ENCODE data around the gene RAB3IP. TPM values are rescaled to one million over a fixed set of nuclear protein-coding genes. Genes with fewer than 3 reads are reported as not detected.

RAB3IP gene
- total and polyA plus RNA-seq, 2 of the 4 experiments (the other 2 are of a cell fraction), result 1.5 to 2.7 TPM

GRCh38 chr12:69766260-69766659 lies 27.6 kb downstream of the RAB3IP start:
- peaks cover 16% of the 10 kb centered on the region for H3K9me3 ChIP-seq (ENCODE audit: control insufficient read depth, insufficient read depth, low read length)
- H3K4me1 ChIP-seq (ENCODE audit: control insufficient read depth, insufficient read depth, low read length), result no peaks in the 10 kb centered on the region
- TF ChIP-seq FOS (IDR thresholded peaks at IDR 0.05; ENCODE audit: low read depth, low read length), result no peak
- no peak for TF ChIP-seq NFE2L2 (IDR thresholded peaks at IDR 0.05; ENCODE audit: low read depth, low read length)
- TF ChIP-seq RFX5 (IDR thresholded peaks at IDR 0.05; ENCODE audit: low read depth, low read length), result no peak
- no peak for TF ChIP-seq CHD1 (IDR thresholded peaks at IDR 0.05; ENCODE audit: low read depth, low read length)
- TF ChIP-seq USF2 (IDR thresholded peaks at IDR 0.05; ENCODE audit: low read depth, low read length), result no peak
- TF ChIP-seq POLR2A (IDR thresholded peaks at IDR 0.05; ENCODE audit: low read depth, low read length), result no peak
- TF ChIP-seq, protein P1, sequence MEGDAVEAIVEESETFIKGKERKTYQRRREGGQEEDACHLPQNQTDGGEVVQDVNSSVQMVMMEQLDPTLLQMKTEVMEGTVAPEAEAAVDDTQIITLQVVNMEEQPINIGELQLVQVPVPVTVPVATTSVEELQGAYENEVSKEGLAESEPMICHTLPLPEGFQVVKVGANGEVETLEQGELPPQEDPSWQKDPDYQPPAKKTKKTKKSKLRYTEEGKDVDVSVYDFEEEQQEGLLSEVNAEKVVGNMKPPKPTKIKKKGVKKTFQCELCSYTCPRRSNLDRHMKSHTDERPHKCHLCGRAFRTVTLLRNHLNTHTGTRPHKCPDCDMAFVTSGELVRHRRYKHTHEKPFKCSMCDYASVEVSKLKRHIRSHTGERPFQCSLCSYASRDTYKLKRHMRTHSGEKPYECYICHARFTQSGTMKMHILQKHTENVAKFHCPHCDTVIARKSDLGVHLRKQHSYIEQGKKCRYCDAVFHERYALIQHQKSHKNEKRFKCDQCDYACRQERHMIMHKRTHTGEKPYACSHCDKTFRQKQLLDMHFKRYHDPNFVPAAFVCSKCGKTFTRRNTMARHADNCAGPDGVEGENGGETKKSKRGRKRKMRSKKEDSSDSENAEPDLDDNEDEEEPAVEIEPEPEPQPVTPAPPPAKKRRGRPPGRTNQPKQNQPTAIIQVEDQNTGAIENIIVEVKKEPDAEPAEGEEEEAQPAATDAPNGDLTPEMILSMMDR (conservative IDR thresholded peaks at IDR 0.05; ENCODE audit: low read depth, low read length), result no peak
- no peak for TF ChIP-seq RCOR1 (IDR thresholded peaks at IDR 0.05; ENCODE audit: insufficient replicate concordance, low read length)
- TF ChIP-seq CEBPB (IDR thresholded peaks at IDR 0.05; ENCODE audit: low read depth, low read length), result no peak
- no peak for TF ChIP-seq SMC3 (IDR thresholded peaks at IDR 0.05; ENCODE audit: low read depth, low read length)
- TF ChIP-seq MXI1 (IDR thresholded peaks at IDR 0.05; ENCODE audit: borderline replicate concordance, low read depth, low read length), result no peak
- no peak for TF ChIP-seq MAFK (IDR thresholded peaks at IDR 0.05; ENCODE audit: low read depth, low read length)
- no peak for TF ChIP-seq MAZ (IDR thresholded peaks at IDR 0.05; ENCODE audit: borderline replicate concordance, low read depth, low read length)
- DNase-seq (no peak), ATAC-seq (ENCODE audit: low read depth) (no peak)
- no peak overlapping the region for H3K4ac ChIP-seq (ENCODE audit: low read depth, low read length)
- no peak overlapping the region for H3K23ac ChIP-seq (ENCODE audit: low read depth, low read length)
- no peak overlapping the region for H2AK5ac ChIP-seq (ENCODE audit: low read depth, low read length)
- dilution Hi-C loops (cut with HindIII; ENCODE audit: low sequenced_read_pairs, unreplicated experiment), result no loop called here
- no peak overlapping the region for H3K14ac ChIP-seq (replicated peaks; ENCODE audit: low read depth, low read length)
- H3K4me2 ChIP-seq (ENCODE audit: low read depth, low read length), result no peak overlapping the region
- H3K9me1 ChIP-seq (ENCODE audit: insufficient read depth, low read length), result no peaks in the 10 kb centered on the region
- no peak overlapping the region for H4K91ac ChIP-seq (ENCODE audit: insufficient read depth, low read depth, low read length)
- no peak overlapping the region for H3K18ac ChIP-seq (ENCODE audit: low read depth, low read length)
- H3K36me3 ChIP-seq (ENCODE audit: control insufficient read depth, insufficient read depth, low read length), result no peaks in the 10 kb centered on the region
- no peaks in the 10 kb centered on the region for H4K20me1 ChIP-seq (ENCODE audit: insufficient read depth, low read length)
- H2AFZ ChIP-seq (replicated peaks; ENCODE audit: low read length, poor library complexity), result no peak overlapping the region
- BruUV-seq (replicated peaks), result no TSS peak
- H2BK120ac ChIP-seq (ENCODE audit: low read depth, low read length), result no peak overlapping the region
- POLR2A ChIA-PET (ENCODE audit: unreplicated experiment), result no interaction called here
- CTCF ChIA-PET, result interaction anchor here (0.6 kb wide), 1 partner anchor 374 kb away, joined by 5 read pairs; no protein-coding TSS in a partner anchor
- H4K8ac ChIP-seq (ENCODE audit: low read depth in 2 of 2, low read length in 2 of 2), result no peak overlapping the region
- no peak overlapping the region for H4K5ac ChIP-seq (ENCODE audit: low read depth, low read length)
- H2BK20ac ChIP-seq (ENCODE audit: low read depth, low read length), result no peak overlapping the region
- 100% methylated on average over 1 of the region's 6 CpGs; no CpG with 5 or more reads in 1 of the 2 experiments for WGBS, 2 experiments (ENCODE audit: extremely low coverage in 2 of 2, insufficient read length in 1 of 2)
- no peaks in the 10 kb centered on the region for H3K27me3 ChIP-seq (ENCODE audit: control insufficient read depth, insufficient read depth, low read length)
- no peak overlapping the region for H3K9ac ChIP-seq (ENCODE audit: low read depth, low read length)
- no peak overlapping the region for H2AK9ac ChIP-seq (replicated peaks; ENCODE audit: low read depth, low read length, poor library complexity)
- in situ Hi-C loops (cut with MboI; ENCODE audit: low sequenced_read_pairs), result no loop called here
- H3K79me1 ChIP-seq (ENCODE audit: low read depth in 1 of 2, low read length in 2 of 2), result no peaks in the 10 kb centered on the region
- H3K4me3 ChIP-seq (ENCODE audit: insufficient read depth, low read depth, low read length), result no peak overlapping the region
- H3K27ac ChIP-seq (ENCODE audit: insufficient read depth, low read length), result no peak overlapping the region
- intact Hi-C loops (cut with micrococcal nuclease), result no loop called here
- no peak overlapping the region for H2BK15ac ChIP-seq (ENCODE audit: low read depth, low read length)
- no peak overlapping the region for H2BK5ac ChIP-seq (ENCODE audit: low read depth, low read length, poor library complexity, severe bottlenecking)
- H3K56ac ChIP-seq (ENCODE audit: extremely low read depth, insufficient read depth, low read length), result no peak overlapping the region
